ENCODE measurements around the gene MAPRE3.

Gene MAPRE3

DNA sequence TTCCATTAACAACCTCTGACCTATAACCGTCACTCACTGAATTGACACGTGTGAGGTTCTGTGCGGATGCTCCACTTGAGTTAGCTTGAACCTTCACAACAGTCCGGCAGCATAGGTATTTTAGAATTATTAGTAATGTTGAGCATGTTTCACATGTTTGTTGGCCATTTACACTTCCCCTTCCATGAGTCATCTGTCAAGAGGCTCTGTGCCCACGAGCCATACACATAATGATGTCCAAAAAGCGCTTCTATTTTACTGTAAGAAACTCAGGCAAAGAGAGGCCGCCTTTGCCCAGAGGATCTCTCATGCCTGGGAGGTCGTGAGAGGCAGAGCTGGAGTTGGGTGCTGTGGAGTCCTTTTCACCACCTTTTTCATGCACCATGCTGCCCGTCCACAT is 33.4 kb downstream of the MAPRE3 start:
- TF ChIP-seq, protein P1, sequence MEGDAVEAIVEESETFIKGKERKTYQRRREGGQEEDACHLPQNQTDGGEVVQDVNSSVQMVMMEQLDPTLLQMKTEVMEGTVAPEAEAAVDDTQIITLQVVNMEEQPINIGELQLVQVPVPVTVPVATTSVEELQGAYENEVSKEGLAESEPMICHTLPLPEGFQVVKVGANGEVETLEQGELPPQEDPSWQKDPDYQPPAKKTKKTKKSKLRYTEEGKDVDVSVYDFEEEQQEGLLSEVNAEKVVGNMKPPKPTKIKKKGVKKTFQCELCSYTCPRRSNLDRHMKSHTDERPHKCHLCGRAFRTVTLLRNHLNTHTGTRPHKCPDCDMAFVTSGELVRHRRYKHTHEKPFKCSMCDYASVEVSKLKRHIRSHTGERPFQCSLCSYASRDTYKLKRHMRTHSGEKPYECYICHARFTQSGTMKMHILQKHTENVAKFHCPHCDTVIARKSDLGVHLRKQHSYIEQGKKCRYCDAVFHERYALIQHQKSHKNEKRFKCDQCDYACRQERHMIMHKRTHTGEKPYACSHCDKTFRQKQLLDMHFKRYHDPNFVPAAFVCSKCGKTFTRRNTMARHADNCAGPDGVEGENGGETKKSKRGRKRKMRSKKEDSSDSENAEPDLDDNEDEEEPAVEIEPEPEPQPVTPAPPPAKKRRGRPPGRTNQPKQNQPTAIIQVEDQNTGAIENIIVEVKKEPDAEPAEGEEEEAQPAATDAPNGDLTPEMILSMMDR (IDR thresholded peaks at IDR 0.05; ENCODE audit: low read depth, low read length): no peak
- no peak overlapping the region for H3K4me3 ChIP-seq (ENCODE audit: low read depth, low read length)

DNA sequence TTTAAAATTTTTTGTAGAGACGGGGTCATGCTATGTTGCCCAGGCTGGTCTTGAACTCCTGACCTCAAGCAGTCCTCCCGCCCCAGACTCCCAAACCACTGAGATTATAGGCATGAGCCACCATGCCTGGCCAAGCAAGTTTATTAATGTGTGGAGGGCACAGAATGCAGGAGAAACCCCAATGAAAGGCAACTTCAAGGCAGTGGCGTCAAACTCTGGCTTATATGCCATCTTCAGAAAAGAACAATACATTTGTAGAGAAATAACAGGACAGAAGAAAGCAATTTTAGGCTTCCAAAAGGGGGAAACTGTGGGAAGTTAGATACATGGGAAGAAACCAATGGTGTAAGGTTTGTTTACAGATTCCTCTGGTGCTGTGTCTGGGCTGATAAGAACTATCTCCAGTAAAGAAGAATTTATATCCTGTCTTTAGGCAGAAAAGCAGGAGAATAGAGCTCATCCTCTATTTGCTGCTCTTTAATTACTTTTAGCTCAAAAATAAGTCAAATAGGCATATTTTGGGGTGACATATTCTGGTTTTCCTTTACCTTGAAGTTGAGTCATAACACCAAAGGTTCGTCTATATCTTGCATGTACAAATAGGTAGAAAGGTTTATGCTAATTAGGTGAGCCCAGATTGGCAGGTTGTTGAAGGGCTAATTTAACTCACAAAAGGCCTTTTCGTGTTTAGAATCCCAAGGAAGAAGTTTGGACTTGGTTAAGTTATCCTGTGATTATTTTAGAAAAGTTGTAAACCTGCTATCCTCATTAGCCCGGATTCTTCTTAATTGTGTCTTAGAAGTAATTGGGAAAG is 36.4 kb downstream of the MAPRE3 start:
- no peak overlapping the region for H3K4me3 ChIP-seq (ENCODE audit: low read depth, low read length)
- TF ChIP-seq, protein P1 (IDR thresholded peaks at IDR 0.05; ENCODE audit: low read depth, low read length): no peak

DNA sequence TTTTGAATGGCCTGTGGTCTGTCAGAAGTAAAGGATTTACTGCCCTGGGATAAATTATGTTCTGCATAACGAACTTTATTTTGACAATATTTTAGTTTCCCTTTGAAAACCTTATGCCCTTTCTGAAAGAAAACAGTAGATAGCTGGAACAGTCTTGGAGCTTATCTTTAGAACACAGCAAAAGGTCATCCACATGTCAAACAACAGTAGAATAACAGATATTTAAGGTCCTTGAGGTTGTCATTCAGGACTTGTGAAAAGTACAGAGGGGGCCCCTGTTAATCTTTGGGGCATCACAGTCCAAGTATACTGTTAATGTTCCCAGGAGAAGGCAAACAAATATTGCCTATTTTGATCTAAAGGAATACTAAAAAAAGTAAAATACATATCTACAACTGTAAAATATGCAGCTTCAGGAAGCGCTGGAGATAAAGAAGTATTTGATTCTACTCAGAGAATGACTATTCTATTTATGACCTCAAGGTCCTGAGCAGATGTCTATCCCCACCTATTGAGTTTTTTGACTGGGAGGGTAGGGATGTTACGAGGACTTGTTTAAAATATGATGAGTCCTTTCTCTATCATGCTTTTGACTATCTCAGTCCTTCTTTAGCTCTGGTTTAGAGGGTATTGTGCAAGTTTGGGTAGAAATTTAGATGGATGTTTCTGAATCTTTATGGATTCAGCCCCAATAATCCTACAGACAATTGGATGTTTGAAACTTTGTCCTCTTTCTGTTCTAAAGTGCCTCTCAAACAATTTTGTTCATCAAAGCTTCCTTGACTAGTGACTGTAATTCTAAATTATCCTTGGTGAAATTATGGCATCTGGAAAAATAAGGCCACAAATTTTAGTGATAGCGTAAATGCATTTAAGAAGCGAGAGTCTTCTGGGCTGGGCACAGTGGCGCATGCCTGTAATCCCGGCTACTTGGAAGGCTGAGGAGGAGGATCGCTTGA is 37.3 kb downstream of the MAPRE3 start:
- TF ChIP-seq, protein P1 (IDR thresholded peaks at IDR 0.05; ENCODE audit: low read depth, low read length): no peak
- H3K4me3 ChIP-seq (ENCODE audit: low read depth, low read length): no peak overlapping the region

DNA sequence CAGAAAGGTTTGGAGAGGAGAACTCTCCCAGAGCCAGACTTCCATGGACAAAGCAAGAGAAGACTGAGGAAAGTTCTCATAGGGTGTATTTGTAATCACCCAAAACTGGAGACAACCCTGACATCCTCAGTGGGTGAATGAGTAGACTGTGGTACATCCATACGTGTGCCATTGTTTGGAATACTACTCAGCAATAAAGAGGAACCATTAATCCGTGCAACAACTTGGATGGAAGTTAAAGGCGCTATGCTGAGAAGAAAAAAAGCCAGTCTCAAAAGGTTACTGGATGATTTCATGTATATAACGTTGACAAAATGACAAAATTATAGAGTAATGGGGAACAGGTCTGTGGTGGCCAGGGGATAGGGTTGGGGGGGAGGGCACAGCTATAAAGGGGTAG is 38.2 kb downstream of the MAPRE3 start:
- TF ChIP-seq, protein P1 (IDR thresholded peaks at IDR 0.05; ENCODE audit: low read depth, low read length): no peak

DNA sequence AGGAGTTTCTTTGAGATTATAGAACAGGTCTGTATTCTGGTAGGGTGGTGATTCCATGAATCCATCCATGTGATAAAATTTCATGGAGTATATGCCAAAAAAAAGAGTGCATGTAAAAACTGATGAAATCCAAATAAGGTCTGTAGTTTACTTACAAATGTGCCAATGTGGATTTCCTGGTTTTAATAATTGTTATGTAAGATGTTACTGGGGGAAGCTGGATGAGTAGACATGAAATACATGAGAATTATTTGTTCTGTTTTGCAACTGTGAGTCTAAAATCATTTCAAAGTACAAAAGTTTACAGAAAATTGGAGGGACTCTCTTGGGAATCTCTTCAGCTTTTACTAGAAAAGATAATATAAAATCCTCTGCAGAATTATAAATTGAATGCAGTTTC is 38.6 kb downstream of the MAPRE3 start:
- H3K4me3 ChIP-seq (ENCODE audit: low read depth, low read length): no peak overlapping the region
- TF ChIP-seq, protein P1 (IDR thresholded peaks at IDR 0.05; ENCODE audit: low read depth, low read length): no peak

More for the DNA sequence above, 38.2 kb downstream of the MAPRE3 start:
- H3K4me3 ChIP-seq (ENCODE audit: low read depth, low read length): no peak overlapping the region

DNA sequence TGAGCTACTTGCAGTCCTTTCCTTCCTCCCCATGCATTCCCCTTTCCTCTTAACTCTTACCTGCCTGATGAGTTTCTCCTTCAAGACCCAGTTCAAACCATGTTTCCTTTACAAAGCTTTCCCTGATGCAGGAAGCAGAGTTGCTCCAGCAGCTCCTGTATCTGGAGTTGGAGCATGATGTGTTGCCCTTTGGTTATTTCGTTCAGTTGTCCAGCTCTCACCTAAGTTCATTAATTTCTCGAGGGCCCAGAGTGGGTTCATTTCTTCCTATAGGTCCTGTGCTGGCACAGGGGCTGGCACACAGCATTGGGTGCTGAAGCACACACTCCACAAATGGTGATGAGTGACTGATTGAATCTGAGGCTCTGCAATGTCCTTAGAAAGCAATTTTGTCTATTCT is 39.3 kb downstream of the MAPRE3 start:
- TF ChIP-seq, protein P1 (IDR thresholded peaks at IDR 0.05; ENCODE audit: low read depth, low read length): no peak
- H3K4me3 ChIP-seq (ENCODE audit: low read depth, low read length): no peak overlapping the region

All from WI38 (cell line).